ENCODE data around the gene PNPLA1.

Gene PNPLA1

DNA sequence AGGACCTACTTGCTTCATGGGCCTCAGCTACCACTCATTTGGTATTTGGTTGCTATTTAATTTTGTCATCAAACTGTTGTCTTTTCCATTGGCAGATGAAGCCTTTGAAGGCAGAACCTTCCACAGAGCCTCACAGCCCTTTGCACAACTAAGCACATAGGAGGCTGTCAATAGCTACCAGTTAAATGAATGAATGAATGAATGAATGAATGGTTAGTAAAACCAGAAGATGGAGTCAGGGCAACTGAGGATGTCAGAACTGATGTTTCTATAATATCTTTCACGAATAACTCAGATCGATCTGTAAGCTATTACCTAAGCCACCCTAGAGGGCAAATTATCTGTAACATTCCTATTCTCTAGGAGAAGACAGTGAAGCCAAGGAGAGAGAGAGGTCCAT, 47.8 kb downstream of the PNPLA1 start:
- TF ChIP-seq, protein P1, sequence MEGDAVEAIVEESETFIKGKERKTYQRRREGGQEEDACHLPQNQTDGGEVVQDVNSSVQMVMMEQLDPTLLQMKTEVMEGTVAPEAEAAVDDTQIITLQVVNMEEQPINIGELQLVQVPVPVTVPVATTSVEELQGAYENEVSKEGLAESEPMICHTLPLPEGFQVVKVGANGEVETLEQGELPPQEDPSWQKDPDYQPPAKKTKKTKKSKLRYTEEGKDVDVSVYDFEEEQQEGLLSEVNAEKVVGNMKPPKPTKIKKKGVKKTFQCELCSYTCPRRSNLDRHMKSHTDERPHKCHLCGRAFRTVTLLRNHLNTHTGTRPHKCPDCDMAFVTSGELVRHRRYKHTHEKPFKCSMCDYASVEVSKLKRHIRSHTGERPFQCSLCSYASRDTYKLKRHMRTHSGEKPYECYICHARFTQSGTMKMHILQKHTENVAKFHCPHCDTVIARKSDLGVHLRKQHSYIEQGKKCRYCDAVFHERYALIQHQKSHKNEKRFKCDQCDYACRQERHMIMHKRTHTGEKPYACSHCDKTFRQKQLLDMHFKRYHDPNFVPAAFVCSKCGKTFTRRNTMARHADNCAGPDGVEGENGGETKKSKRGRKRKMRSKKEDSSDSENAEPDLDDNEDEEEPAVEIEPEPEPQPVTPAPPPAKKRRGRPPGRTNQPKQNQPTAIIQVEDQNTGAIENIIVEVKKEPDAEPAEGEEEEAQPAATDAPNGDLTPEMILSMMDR (conservative IDR thresholded peaks at IDR 0.05): no peak
- TF ChIP-seq ZFX (IDR thresholded peaks at IDR 0.05): no peak
- no peak overlapping the region for H3K27ac ChIP-seq

DNA sequence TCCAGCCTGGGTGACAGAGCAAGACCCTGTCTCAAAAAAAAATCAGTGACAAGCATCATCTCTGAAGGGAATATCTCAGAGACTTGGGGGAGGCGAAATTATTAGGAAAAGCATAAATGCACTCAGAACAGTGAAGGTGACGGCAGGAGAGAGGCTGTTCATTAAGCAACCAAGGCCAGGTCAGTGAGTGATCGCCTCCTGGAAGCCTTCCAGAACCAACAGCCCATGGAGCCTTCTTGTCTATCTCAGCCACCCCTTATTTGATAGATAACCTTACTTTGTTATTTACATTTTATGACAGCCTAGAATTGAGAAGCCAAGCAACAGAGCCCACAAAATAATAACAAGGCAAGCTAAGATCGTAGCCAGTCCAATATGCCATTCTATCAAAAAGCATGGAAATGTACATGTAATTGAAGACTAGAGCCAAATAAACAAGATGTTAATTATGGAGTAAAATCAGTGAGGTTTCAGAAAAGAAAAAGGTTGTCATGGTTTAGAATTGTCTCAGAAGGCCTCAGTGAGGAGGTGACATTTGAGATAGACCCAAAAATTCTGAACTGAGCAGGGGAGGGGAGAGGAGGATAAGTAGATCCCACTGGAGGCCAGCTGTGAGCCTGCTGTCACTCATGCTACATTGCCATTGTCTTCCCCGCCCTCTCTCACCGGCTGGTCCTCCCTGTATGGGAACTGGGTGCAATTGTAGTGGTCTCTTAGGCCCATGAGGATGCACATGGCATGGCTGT, 49.0 kb downstream of the PNPLA1 start:
- H3K27ac ChIP-seq: peak overlapping the region; percentile 34
- no peak for TF ChIP-seq ZFX (IDR thresholded peaks at IDR 0.05)
- TF ChIP-seq, protein P1 (conservative IDR thresholded peaks at IDR 0.05): no peak

DNA sequence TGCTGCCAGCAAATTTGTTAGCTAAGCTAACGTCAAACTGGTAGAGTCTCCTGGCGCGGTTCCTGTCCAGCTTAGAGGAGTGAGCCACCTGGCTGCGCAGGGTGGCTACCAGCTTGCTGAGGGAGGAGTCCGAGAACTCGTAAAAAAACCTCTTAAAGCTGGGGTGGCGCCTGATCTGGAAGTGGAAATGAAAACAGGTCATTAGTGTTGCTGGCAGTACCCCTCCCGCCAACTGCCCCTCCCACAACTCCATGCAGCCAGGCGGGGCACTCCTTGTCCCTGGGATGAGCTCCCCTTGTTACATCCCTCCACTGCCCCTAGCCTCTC, 49.5 kb downstream of the PNPLA1 start:
- peak overlapping the region; percentile 34 for H3K27ac ChIP-seq
- TF ChIP-seq, protein P1 (conservative IDR thresholded peaks at IDR 0.05): no peak
- no peak for TF ChIP-seq ZFX (IDR thresholded peaks at IDR 0.05)

DNA sequence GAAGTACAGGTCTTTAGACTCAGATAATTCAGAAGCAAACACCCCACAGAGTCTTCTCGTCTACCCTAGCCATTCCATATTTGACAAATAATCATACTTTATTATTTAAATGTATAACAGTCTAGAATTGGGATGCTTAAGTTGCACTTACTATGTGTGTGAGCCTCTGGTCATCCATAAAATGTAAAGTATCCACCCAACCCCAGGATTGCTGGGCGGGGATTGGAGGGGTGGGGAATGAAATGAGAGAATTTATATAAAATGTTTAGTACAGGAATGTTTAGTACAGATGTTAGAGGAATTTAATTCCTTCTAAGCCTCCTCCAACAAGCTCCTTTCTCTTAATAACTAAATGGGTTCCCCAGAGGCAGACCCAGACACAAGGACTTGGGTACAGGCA, 50.0 kb downstream of the PNPLA1 start:
- peak overlapping the region; percentile 34 for H3K27ac ChIP-seq
- TF ChIP-seq, protein P1 (conservative IDR thresholded peaks at IDR 0.05): no peak
- TF ChIP-seq ZFX (IDR thresholded peaks at IDR 0.05): no peak

DNA sequence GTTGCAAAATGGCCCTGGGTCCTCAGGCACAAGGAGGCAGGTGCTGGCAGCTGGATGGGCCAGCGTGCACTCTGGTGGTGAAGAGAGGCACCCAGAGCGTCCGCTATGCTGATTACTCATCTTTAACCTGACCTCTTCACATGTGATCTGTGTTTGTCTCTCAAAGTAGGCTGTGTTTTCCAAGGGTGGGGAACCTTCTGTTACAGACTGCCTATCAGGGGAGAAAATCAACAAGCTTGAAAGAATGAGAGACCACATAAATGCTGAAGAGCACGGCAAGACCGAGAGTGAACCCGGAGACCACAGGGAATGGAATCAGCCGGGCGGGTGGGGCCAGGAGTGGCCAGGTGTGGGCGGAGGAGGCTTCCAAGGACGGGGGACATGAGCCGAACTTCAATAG, 50.6 kb downstream of the PNPLA1 start:
- peak overlapping the region; percentile 13; the same call in 1 of the 2 replicates for H3K27ac ChIP-seq
- TF ChIP-seq, protein P1 (conservative IDR thresholded peaks at IDR 0.05): no peak
- no peak for TF ChIP-seq ZFX (IDR thresholded peaks at IDR 0.05)

DNA sequence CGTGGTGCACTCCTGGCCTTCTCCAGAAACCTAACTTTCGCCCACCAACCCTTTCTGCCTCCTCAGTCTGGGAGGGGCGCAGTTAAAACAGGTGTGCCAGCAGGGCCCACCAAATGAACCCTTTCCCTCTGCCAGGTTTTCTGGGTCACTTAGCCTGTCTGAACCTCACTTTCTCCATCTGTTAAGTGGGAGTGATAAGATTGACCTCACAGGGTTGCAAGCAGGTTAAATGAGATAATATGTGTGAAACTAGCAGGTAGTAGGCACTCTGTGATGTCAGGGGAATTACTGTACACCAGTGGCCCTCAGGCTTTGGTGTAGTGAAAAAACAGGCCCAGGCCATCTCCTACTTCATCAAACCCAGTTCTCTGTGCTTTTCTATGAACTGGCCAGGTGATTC, 52.7 kb downstream of the PNPLA1 start:
- H3K27ac ChIP-seq: no peak overlapping the region
- TF ChIP-seq, protein P1 (conservative IDR thresholded peaks at IDR 0.05): no peak
- no peak for TF ChIP-seq ZFX (IDR thresholded peaks at IDR 0.05)

DNA sequence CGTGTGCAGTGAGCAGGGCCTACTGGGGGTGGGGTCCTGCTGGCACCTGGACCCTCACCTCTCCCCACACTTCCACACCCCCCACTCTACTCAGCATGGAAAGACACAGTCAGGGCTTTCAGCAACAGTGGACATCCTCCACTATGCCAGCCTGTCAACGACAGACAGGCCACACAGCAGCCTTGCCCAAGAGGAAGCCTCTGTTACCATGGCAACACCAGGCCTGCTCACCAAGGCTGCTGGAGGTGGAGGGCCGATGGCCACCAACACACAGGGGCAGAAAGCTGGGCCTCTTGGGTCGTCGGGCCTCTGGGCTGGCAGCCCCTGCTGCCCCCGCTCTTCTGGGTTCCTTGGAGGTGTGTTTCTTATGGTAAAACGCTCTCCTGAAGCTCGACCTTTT, 53.2 kb downstream of the PNPLA1 start:
- TF ChIP-seq, protein P1 (conservative IDR thresholded peaks at IDR 0.05): no peak
- no peak for TF ChIP-seq ZFX (IDR thresholded peaks at IDR 0.05)
- H3K27ac ChIP-seq: no peak overlapping the region

Measured in C4-2B (cell line).